Omental fat pad (tissue), 4 donors: ENCODE measurements around the gene WDR70. TPM values are rescaled to one million over a fixed set of nuclear protein-coding genes. Genes with fewer than 3 reads are reported as not detected.
"Not testable (repeated sequence)": the region's sequence is repeated elsewhere in the genome, so short reads cannot be mapped to it uniquely, and the experiment has no call there.

Experiments
- ATAC-seq: fragments of 150-250 bp; one replicate; pipeline ENCODE4 v1.9.1; 2016; ENCODE audit warnings: mild to moderate bottlenecking, moderate library complexity; ENCODE audit not compliant: low FRiP score
- DNase-seq: peaks from one replicate; pipeline ENCODE4 v3.0.0-alpha.2; 2019; ENCODE audit warnings: low spot score
- total RNA-seq, 4 donors: library from RNA; depleted of rRNA; stranded (reverse); fragments of >200 nt; gene quantifications; one replicate each; pipeline ENCODE4 v1.1.0, GENCODE V29; 2016
- TF ChIP-seq, protein P1 (sequence below), 3 donors: fragments of 450-650 bp; IDR thresholded peaks; one replicate each; pipeline ENCODE4 v1.5.1; 2016 to 2017; ENCODE audit warnings: antibody characterized with exemption in 3 of 3, mild to moderate bottlenecking in 3 of 3, moderate library complexity in 2 of 3

The WDR70 gene
- total RNA-seq, 4 donors from 2014 or later = 17.4 to 37.7 (median 24.0) TPM

DNA sequence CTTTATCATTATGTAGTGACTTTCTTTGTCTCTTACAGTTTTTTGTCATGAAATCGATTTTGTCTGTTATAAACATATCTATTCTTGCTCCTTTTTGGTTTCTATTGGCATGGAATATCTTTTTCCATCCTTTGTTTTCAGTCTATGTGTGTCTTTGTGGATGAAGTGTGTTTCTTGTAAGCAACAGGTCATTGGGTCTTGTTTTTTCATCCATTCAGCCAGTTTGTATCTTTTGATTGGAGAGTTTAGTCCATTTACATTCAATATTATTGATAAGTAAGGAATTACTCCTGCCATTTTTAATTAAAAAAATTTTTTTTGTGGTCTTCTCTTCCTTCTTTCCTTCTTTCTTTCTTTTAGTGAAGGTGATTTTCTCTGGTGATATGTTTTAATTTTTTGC, 266.6 kb downstream of the WDR70 start:
- TF ChIP-seq, protein P1, sequence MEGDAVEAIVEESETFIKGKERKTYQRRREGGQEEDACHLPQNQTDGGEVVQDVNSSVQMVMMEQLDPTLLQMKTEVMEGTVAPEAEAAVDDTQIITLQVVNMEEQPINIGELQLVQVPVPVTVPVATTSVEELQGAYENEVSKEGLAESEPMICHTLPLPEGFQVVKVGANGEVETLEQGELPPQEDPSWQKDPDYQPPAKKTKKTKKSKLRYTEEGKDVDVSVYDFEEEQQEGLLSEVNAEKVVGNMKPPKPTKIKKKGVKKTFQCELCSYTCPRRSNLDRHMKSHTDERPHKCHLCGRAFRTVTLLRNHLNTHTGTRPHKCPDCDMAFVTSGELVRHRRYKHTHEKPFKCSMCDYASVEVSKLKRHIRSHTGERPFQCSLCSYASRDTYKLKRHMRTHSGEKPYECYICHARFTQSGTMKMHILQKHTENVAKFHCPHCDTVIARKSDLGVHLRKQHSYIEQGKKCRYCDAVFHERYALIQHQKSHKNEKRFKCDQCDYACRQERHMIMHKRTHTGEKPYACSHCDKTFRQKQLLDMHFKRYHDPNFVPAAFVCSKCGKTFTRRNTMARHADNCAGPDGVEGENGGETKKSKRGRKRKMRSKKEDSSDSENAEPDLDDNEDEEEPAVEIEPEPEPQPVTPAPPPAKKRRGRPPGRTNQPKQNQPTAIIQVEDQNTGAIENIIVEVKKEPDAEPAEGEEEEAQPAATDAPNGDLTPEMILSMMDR (IDR thresholded peaks at IDR 0.05) = no peak
- DNase-seq = no peak
- ATAC-seq = no peak

DNA sequence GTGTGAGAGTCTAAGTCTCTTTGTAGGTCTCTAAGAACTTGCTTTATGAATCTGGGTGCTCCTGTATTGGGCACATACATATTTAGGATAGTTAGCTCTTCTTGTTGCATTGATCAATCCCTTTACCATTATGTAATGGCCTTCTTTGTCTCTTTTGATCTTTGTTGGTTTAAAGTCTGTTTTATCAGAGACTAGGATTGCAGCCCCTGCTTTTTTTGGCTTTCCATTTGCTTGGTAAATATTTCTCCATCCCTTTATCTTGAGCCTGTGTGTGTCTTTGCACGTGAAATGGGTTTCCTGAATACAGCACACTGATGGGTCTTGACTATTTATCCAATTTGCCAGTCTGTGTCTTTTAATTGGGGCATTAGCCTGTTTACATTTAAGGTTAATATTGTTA, 275.4 kb downstream of the WDR70 start:
- not testable (repeated sequence) for ATAC-seq

DNA sequence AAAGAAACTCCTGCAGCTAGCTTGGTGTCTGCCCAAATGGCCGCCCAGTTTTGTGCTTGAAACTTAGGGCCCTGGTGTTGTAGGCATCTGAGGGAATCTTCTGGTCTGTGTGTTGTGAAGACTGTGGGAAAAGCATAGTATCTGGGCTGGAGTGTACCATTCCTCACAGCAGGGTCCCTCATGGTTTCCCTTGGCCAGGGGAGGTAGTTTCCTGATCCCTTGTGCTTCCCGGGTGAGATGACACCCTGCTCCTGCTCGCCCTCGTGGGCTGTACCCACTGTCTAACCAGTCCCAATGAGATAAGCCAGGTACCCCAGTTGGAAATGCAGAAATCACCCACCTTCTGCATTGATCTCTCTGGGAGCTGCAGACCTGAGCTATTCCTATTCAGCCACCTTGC, 277.9 kb downstream of the WDR70 start:
- no peak for DNase-seq
- ATAC-seq = no peak
- TF ChIP-seq, protein P1 (IDR thresholded peaks at IDR 0.05) = no peak

More for the DNA sequence above, 275.4 kb downstream of the WDR70 start:
- not testable (repeated sequence) for DNase-seq

DNA sequence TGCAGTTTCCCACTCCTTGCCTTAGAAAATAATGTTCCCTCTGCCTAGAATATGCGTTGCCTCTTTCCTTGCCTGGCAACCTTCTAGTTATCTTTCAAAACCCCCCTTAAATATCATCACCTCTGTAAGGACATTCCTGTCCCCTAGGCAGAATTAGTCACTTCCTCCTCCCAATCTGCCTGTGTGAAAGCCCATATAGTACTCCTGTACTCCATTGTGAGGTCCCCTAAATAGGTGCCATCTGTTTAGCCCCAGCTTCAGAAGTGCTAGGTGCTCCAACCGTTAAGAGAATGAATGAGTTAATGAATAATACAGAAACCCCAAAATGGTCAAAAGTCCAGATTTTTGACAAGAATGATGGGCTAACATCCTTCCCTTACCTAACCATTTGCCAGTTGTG, 279.3 kb downstream of the WDR70 start:
- TF ChIP-seq, protein P1 (IDR thresholded peaks at IDR 0.05) = no peak
- DNase-seq = no peak
- ATAC-seq = no peak

DNA sequence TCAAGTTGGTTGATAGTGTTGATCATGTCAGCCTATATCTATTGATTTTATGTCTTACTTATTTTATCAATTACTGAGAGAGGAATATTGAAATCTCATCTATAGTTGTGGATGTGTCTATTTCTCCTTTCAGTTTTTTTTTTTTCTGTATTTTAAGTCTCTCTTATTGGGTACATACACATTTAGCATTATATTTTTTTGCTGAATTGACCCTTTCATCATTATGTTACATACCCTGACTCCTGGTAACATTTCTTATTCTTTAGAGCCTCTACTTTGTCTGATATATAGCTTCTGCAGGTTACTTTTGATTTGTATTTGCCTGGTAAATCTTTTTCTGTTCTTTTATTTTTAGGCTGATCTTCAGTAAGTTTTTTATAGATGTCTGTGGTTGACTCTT, 281.2 kb downstream of the WDR70 start:
- no peak for ATAC-seq
- no peak for DNase-seq
- TF ChIP-seq, protein P1 (IDR thresholded peaks at IDR 0.05) = no peak

DNA sequence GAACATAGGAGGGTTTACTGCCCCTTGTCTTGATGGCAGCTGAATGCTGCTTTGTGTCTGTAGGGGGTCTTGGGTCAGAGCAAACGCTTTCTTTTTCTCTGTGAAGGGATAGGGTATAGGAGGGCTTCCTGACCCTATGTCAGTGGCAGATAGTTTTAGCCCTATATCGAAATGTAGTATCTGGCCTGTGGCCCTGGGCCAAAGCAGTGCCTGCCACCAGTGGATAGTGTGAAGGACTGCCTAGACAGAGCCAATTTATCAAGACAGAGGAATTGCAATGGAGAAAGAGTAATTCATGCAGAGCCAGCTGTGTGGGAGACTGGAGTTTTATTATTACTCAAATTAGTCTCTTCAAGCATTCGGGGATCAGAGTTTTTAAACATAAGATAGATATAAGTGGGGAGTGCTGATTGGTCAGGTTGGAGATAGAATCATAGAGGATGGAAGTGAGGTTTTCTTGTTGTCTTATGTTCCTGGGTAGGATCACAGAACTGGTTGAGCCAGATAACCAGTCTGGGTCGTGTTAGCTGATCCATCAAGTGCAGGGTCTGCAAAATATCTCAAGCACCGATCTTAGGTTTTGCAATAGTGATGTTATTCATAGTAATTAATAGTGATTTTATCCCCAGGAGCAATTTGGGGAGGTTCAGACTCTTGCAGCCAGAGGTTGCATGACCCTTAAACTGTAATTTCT, 282.3 kb downstream of the WDR70 start:
- TF ChIP-seq, protein P1 (IDR thresholded peaks at IDR 0.05) = no peak
- ATAC-seq = no peak
- DNase-seq = no peak

DNA sequence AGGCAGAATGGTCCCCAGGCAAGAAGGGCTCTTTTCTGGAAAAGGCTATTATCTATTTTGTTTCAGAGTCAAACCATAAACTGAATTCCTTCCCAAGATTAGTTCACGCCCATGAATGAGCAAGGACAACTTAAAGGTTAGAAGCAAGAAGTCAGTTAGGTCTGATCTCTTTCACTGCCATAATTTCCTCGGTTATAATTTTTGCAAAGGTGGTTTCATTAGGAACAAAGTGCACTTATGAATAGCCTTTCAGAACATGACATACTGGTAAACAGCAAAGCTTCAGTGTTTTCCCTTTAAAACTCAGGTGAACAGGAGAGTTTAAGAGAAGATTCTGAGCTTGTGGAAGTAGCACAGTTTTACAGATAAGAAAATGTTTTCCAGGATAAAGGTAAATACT, 282.8 kb downstream of the WDR70 start:
- TF ChIP-seq, protein P1 (IDR thresholded peaks at IDR 0.05) = no peak
- no peak for DNase-seq
- ATAC-seq = no peak
